Dermis microvascular lymphatic vessel endothelial cell (primary cell): ENCODE results near the gene GIMAP2. TPM values are rescaled to one million over a fixed set of nuclear protein-coding genes. Genes with fewer than 3 reads are reported as not detected.
"Not testable (repeated sequence)": the region's sequence is repeated elsewhere in the genome, so short reads cannot be mapped to it uniquely, and the experiment has no call there.

Experiments
- DNase-seq, 2 donors: peaks; one replicate each; pipeline versions ENCODE4 v3.0.0 to v3.0.0-alpha.2; 2010; ENCODE audit warnings: low read depth in 2 of 2
- total RNA-seq: library from RNA; depleted of rRNA; stranded (reverse); fragments of >200 nt; gene quantifications from 2 replicates; pipeline ENCODE4 v1.2.1, GENCODE V29; 2014

Gene GIMAP2
- total RNA-seq, 1 donor from 2014 or later, result 34.0 TPM

DNA sequence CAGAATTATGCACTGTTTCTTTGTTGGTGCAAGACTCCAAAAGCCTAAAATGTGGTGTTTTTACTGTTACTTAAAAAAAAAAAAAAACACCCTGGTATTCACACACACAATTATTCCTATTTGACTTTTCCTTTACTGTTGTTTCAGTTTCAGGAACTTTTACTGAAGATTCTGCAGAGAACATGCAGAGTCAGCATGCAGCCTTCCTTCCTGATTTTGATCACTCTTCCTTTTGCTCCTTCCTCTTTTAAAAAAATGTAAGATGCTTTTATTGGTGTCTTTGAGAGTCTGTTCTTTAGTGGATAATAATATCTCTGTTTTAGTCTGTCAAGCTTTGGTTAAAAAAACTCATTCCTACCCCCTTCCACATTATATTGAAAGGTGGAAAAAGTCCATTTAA is 9.2 kb upstream of the GIMAP2 start:
- peak in 1 of 2 donors; percentile 36 for DNase-seq

DNA sequence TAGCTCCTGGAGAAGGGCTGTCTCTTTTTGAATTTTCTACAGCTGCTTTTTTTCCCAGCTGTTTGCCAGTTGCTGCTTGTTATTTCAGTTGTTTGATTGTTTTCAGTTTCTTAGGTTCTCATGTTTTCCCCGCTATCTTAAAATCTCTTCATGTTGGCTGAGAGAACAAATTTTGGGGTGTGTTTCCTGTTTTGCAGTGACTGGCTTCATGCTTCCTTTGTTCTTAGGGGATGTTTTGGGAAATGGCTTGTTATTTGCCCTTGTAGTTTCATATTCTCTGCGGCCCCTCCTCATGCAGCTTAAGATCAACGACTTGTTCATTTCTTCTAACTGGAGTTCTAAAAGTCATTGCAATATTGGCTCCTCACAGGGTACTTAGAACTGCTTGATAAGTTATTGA is 8.7 kb upstream of the GIMAP2 start:
- peak in 1 of 2 donors; percentile 84 for DNase-seq

DNA sequence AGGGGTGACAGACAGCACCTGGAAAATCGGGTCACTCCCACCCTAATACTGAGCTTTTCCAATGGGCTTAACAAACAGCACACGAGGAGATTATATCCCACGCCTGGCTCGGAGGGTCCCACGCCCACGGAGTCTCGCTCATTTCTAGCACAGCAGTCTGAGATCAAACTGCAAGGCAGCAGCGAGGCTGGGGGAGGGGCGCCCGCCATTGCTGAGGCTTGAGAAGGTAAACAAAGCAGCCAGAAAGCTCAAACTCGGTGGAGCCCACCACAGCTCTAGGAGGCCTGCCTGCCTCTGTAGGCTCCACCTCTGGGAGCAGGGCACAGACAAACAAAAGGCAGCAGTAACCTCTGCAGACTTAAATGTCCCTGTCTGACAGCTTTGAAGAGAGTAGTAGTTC is 6.9 kb upstream of the GIMAP2 start:
- DNase-seq, result not testable (repeated sequence)

DNA sequence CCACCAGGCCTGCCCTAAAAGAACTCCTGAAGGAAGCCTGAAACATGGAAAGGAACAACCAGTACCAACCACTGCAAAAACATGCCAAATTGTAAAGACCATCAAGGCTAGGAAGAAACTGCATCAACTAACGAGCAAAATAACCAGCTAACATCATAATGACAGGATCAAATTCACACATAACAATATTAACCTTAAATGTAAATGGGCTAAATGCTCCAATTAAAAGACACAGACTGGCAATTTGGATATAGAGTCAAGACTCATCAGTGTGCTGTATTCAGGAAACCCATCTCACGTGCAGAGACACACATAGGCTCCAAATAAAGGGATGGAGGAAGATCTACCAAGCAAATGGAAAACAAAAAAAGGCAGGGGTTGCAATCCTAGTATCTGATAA is 5.1 kb upstream of the GIMAP2 start:
- DNase-seq, result not testable (repeated sequence)

DNA sequence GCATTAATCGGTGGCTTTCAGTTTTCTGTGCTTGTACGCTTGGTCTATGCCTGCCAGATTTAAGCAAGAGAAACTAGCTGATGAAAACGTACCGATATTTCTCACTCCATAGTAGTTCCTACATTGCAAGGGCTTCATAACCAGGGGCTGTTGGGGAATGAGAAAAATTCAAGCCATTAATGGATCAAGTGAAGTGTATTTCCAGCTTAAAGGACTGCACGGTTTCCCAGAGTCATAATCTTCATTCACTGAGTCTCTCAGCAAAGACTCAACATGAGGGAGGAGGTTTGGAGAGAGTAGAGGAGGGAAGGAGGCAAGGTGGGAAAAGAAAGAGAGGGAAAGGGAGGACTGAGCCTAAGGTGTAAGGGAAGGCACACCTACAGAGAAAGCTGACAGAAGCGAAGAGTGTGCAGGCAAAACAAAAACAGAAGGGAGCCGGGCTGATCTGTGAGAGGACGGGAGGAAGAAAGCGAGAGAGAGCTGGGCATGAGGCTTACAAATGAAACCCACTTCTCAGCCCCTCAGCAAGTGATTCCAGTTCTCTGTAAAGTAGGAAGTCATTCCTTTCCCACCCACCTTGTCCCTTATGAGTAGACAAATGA is 625 bp downstream of the GIMAP2 start:
- DNase-seq, result peak in 1 of 2 donors; percentile 27

DNA sequence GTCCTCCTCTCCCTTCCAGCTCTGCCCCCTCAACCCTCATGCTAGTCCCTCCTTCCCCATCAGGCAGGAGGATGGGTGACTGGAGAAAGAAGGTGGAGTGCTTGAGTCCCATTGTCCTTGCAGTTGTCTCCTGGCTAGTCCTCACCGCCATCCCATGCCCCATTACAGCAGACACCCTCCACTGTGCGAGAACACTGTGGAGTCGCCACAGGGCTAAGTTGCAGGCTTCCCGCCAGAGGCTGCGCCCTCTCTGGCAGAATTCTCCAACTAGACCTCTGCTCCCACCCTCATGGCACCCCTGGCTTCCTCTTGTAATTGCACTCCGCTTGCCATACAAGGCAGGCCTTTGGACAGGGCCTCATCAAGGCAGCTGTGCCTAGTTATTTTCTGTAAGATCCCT is 3.1 kb downstream of the GIMAP2 start:
- DNase-seq, result no peak

DNA sequence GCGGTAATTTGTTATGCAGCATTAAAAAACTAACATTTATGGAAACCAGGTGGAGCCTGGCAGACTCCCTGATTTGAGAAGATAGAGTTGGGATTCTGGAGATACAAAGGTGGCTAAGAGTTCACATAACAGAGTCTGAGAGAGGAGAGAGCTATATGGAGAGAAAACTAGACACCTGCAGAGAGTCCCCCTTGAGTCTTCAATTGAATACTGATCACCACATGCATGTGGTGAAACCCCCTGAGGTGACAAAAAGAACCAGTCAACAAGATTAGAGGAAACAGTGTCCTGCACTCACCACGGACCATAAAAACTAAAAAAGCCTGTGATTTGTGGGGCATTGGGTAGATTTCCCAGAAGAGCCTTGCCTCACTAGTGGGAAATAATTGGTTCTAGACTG is 10.1 kb downstream of the GIMAP2 start:
- no peak for DNase-seq

DNA sequence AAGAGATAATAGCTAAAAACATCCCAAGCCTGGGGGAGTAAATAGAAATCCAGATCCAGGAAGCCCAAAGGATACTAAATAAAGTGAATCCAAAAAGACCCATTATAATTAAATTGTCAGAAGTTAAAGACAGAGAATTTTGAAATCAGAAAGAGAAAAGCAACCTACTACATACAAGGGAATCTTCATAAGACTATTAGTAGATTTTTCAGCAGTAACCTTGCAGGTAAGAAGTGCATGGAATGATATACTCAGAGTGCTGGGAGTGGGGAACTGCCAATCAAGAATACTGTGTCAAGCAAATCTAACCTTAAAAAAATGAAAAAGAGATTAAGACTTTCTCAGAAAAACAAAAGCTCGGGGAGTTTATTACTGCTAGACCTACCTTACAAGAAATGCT is 17.7 kb downstream of the GIMAP2 start:
- DNase-seq, result no peak

DNA sequence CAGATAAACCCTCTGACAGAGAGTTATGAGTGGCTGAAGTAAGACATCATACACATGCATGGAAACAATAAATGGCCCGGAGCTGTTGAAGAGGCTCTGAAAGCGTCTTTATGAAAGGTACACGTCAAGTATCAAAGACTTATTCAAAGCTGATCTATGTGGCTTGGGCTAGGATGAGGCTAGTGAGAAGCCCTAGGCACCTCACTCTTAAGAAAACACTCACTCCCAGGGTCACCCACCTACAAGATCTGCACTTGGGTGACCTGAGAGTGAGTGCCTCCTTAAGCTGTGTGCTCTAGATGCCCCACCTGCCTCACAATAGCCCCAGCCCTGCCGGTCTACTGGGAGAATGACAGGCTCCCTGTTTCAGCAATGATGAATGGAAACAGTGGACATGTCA is 29.8 kb downstream of the GIMAP2 start:
- no peak for DNase-seq

DNA sequence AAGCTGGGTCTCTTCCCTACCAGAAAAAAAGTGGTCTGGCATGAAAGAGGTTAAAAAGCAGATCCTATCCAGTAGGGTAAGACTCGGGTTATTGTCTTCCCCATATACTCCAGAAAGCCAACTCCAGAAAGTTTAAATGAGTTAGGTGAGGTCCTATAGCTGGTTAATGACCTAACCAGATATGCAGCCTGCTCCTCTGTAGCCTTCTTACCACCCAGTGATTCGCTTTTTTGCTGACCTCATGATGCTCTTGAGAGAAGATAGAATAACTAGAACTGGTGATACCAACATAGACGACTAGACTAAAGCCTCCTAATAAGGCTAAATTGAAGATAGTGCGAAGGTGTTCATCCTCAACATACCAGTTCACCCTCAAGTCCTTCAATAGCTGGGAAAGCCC is 30.2 kb downstream of the GIMAP2 start:
- no peak for DNase-seq

DNA sequence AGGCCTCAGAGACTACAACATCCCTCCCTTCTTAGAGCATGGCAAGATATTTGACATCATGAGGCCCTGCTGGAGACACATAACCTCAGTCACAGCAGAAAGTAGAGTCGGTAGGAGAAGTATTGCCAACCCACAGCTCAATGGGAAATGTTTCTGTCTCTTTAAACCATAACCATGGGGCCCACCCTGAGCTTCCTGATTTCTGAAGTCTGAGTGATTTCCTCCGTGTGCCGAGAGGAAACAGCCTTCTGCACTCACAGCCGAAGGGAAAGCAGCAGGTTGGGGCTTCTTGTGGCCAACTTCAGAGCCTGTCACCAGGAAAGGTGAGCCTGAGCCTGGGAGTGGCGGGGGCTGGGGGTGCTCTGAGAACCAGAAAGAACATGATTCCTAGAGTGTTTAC is 30.9 kb downstream of the GIMAP2 start, which contains the start of gene GIMAP1:
Gene GIMAP1, plus strand, starts transcription at position 246 of the 400 bp plus-strand sequence. CDS start 2,435 bp downstream, outside the sequence.
- DNase-seq, result peak; percentile 38 to 89

DNA sequence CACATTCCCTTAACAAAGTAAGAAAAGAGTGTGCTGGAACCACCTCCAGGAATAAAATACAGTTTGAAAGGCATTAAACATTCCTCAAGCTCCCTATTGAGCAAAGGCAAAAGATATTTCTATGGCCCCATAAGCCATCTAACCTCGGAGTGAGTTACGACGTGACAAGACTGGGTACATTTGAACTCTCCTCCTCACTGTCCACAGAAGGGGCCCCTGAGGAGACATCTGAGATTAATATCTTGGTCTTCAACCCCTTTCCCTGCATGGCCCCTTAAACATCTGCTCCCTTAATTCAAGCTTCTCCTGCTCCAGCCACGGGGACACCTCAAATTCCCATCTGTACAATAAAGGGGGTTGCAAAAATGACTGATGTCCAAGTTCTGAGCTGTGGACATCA is 31.4 kb downstream of the GIMAP2 start:
- no peak for DNase-seq

DNA sequence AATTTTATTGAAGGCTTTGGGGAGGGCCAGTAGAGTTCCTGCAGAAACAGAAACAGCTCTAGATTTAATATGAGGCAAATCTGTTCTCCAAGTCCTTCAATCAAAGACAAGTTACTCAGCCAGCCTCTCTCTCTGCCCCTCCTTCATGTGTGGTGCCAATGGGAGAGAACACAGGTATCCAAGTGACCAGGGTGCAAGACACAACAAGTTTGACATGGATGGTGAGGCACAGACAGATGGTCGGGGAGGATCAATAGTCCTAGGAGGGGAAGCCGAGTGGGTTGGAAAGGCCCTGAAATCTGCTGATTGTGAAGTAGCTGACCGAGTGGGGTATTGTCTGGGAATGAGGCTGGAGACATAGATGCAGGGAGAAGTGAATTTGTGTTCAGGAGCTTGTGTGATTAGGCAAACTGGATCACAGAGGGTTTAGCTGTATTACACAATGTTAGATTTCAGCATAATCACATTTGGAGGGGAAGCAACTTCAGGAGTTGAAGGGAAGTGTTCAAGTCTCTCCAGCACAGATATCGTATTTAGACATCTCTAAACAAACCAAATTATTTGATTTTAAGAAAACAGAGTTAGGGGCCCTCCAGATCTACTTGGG is 32.4 kb downstream of the GIMAP2 start:
- no peak for DNase-seq

DNA sequence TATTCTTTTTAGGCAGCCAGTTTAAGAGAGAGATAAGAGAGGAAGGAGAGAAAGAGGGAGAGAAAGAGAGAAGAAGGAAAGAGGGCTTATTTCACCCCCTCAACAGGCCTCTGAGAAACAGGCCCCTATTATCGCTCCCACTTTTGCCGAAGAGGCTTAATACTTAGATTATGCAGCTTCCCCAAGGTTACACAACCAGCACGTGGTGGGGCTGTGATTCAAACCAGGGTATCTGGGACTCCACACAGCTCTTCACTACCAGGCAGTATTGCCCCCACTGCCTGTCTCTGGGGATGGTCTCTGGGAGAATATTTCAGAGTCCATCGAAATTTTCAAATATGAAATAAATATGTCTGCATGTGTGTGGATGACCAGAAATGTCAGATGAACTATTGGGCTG is 33.9 kb downstream of the GIMAP2 start:
- DNase-seq, result no peak

DNA sequence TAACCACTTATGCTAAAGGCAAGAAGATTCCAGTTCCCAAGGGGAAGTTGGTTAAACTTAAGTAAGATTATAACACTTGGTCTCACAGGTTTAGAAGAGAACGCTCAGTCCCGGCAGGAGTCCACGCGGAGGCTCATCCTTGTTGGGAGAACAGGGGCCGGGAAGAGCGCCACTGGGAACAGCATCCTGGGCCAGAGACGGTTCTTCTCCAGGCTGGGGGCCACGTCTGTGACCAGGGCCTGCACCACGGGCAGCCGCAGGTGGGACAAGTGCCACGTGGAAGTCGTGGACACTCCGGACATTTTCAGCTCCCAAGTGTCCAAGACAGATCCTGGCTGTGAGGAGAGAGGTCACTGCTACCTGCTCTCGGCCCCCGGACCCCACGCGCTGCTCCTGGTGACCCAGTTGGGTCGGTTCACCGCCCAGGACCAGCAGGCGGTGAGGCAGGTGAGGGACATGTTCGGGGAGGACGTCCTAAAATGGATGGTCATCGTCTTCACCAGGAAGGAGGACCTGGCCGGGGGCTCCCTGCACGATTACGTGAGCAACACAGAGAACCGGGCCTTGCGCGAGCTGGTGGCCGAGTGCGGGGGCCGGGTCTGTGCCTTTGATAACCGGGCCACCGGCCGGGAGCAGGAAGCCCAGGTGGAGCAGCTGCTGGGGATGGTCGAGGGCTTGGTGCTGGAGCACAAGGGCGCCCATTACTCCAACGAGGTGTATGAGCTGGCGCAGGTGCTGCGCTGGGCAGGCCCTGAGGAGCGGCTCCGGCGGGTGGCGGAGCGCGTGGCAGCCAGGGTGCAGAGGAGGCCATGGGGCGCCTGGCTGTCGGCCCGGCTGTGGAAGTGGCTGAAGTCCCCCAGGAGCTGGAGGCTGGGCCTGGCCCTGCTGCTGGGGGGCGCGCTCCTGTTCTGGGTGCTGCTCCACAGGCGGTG is 34.7 kb downstream of the GIMAP2 start:
- DNase-seq, result no peak

DNA sequence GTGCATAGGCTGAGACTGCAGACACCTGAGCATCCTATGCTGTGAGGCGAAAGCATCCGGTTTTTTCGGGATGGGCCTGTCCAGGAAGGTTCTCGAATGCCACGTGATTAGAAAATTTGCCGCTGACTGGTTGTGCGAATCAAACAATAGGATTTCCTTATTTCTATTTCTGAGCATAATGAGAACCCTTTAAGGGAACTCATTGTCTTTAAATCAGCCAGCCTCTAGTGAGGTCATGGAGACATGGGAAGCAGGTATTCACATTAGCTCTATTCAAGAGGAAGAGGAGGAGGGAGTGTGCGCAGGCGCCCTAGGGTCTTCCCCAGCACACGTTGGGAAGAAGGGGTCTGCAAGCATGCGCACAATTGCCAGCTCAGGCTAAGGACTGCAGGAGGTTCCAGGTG is 36.5 kb downstream of the GIMAP2 start:
- DNase-seq, result no peak

DNA sequence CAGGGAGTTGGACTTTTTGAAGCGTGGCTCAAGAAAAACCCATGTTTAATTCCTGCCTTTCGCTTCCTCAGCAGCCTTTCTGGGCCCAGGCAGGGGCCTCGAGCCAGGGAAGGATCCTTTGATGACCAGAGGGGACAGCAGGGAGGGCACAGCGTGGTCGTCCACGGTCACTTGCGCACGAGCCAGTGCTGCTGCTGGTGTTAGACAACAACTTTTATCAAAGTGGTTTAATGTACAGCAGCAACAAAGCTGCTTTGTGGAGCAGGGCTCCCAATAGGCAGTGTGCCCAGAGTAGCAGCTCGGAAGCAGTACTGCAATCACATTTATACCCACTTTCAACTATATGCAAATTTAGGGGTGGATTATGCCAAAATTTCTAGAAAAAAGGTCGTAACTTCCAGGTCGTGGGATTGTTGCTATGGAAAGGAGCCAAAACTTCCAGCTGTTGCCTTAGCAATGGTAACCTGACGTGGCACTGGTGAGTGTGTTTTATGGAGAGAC is 37.0 kb downstream of the GIMAP2 start:
- peak; percentile 81 to 97 for DNase-seq

DNA sequence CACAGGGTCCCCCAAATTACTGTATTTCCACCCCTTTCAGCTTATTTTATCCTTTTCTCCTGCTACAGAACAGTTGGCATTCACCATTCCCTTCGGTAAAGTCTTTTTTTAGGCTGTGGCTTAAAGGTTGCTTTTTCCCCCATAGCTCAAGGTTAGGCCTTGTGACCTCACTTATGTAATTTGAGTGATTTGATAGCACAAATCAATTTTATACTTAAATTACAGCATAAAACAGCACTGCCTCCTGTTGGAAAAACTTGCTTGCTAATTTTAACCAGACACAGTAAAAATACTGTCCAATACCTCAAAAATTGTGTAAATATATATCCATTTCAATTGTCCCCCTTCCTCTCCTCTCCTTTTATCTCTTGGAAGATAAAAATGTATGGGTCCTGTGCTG is 38.0 kb downstream of the GIMAP2 start:
- DNase-seq, result no peak

DNA sequence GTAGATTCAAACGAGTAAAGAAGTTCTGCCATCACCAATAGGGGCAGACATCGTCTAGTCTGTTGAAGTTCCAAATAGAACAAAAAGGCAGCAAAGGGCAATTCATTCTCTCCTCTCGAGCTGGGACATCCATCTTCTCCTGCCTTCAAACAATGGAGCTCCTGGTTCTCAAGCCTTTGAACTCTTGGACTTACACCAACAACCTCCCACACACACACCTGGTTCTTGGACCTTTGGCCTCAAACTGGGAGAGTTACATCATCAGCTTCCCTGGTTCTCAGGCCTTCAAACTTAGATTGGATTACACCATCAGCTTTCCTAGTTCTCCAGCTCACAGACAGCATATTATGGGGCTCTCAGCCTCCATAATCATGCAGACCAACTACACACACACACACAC is 41.9 kb downstream of the GIMAP2 start:
- peak; percentile 76 to 86 for DNase-seq

DNA sequence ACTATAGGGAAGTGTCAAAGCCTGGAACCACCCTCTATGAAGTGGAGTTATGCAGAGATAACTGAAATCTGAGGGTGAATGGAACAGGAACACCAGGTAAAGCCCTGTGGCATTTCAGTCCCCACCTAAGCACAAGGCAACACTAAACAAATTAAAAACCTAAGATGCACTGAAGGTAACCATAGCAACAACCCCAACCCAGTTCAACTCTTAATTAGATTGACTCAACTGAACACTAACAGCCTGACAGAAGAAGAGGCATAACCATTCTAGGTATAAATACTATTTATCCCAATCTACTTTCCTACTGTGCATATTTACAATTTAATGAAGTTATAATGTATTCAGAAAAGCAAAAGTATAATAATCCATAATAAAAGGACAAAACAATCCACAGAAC is 42.5 kb downstream of the GIMAP2 start:
- DNase-seq, result no peak

DNA sequence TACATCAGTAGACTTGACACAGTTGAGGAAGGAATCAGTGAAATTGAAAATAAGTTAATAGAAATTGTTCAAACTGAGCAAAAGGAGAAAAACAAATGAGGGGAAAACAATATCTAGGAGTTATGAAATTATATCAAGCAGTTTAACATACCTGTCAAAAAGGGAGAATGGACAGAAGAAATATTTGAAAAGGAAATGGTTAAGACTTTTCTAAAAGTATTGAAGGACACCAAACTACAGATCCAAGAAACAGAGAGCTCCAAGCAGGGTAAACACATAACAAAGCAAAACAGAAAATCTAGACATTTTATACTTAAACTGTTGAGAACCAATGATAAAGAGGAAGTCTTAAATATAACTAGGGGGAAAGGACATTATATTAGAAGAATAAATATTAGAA is 43.1 kb downstream of the GIMAP2 start:
- no peak for DNase-seq

DNA sequence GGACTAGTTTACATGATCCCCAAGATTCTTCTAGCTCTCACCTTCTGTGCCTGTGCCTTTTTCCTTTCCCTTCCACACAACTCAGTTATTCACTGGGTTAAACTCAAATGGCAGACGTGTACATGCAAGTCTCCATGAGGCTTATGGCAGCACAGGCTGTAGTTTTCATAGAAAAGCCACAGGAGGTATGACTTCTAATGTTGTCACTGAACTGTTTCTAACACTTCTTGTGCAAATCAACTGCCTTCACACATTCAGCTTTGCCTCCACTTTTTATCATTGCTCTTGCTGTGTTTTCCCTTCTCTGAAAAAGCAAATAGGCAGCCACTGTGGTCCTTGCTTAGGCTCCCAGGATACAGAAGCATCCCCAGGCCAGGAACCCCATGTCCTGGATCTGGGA is 46.4 kb downstream of the GIMAP2 start:
- no peak for DNase-seq
